ENCODE data around the gene TIMP3. TPM values are rescaled to one million over a fixed set of nuclear protein-coding genes. Genes with fewer than 3 reads are reported as not detected.

Gene TIMP3
- total RNA-seq, 2 experiments from 2014 or later = 0.08 to 0.14 TPM

DNA sequence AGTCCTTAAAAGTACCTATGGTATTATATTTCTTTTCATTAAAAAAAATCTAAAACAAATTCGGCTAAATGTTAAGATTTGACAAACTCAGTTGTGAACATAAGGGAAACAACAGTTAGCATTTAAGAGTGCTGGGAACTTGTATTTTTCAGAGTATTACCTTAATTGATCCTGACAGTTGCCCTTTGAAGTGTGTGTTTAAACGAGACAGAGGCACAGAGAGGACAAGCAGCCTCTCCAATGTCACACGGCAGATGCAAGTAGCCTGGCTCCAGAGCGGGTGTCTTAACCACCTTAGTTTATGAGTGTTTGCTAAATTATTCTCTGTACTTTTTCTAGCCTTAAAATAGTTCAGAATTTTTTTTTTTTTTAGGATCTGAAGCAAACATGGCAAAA is 80.9 kb downstream of the TIMP3 start:
- Mint-ChIP-seq H3K27me3 (no peaks in the 10 kb centered on the region), H3K27ac (peak overlapping the region; percentile 70), H3K36me3 (no peaks in the 10 kb centered on the region), H3K9me3 (no peaks in the 10 kb centered on the region), H3K4me3 (peak overlapping the region; percentile 25), H3K4me1 (peaks cover 10% of the 10 kb centered on the region)
- DNase-seq = no peak

- Mint-ChIP-seq H3K9me3 (no peaks in the 10 kb centered on the region), H3K4me1 (peaks cover 10% of the 10 kb centered on the region), H3K27me3 (no peaks in the 10 kb centered on the region), H3K27ac (no peak overlapping the region), H3K4me3 (no peak overlapping the region), H3K36me3 (no peaks in the 10 kb centered on the region)
- DNase-seq = no peak
Observed at GRCh38 chr22:32882774-32883530, 81.4 kb downstream of the TIMP3 start.

- H3K27ac Mint-ChIP-seq = no peak overlapping the region
- no peaks in the 10 kb centered on the region for H3K4me1 Mint-ChIP-seq
Observed at GRCh38 chr22:32887324-32887980, 85.9 kb downstream of the TIMP3 start.

GRCh38 chr22:32888976-32889375 is 87.5 kb downstream of the TIMP3 start:
- H3K27me3 Mint-ChIP-seq = no peaks in the 10 kb centered on the region
- no peak overlapping the region for H3K27ac Mint-ChIP-seq
- no peaks in the 10 kb centered on the region for H3K36me3 Mint-ChIP-seq
- H3K9me3 Mint-ChIP-seq = no peaks in the 10 kb centered on the region
- no peak overlapping the region for H3K4me3 Mint-ChIP-seq
- DNase-seq = no peak
- no peaks in the 10 kb centered on the region for H3K4me1 Mint-ChIP-seq

More at GRCh38 chr22:32887324-32887980, 85.9 kb downstream of the TIMP3 start:
- Mint-ChIP-seq H3K9me3 (no peaks in the 10 kb centered on the region), H3K36me3 (no peaks in the 10 kb centered on the region), H3K27me3 (no peaks in the 10 kb centered on the region), H3K4me3 (no peak overlapping the region)
- no peak for DNase-seq

- no peaks in the 10 kb centered on the region for H3K36me3 Mint-ChIP-seq
- H3K9me3 Mint-ChIP-seq = no peaks in the 10 kb centered on the region
- no peak overlapping the region for H3K27ac Mint-ChIP-seq
- no peak overlapping the region for H3K4me3 Mint-ChIP-seq
- no peaks in the 10 kb centered on the region for H3K4me1 Mint-ChIP-seq
- no peak for DNase-seq
- H3K27me3 Mint-ChIP-seq = no peaks in the 10 kb centered on the region
Observed at GRCh38 chr22:32896891-32897290, 95.4 kb downstream of the TIMP3 start.

DNA sequence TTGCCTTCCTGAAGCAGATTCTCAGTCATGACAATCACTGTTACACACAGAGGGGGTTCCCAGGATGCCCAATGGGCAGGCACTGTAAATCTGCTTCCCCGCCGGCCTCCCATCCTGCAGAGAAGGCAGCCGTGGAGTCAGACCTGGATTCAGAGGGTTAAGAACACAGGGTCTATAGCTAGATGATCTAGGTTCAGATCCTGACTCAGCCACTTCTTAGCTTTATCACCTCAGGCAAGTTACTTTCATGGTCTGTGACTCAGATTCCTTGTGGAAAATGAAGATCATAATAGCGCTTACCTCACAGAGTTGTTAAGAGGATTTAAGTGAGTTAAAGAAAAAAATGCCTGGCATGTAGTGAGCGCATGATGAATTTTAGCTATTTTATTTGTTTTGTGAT is 95.9 kb downstream of the TIMP3 start:
- Mint-ChIP-seq H3K4me3 (no peak overlapping the region), H3K36me3 (no peaks in the 10 kb centered on the region), H3K27me3 (no peaks in the 10 kb centered on the region), H3K9me3 (no peaks in the 10 kb centered on the region), H3K27ac (no peak overlapping the region), H3K4me1 (no peaks in the 10 kb centered on the region)
- DNase-seq = no peak

- Mint-ChIP-seq H3K9me3 (no peaks in the 10 kb centered on the region), H3K36me3 (no peaks in the 10 kb centered on the region), H3K27ac (no peak overlapping the region), H3K27me3 (no peaks in the 10 kb centered on the region), H3K4me3 (no peak overlapping the region), H3K4me1 (no peaks in the 10 kb centered on the region)
- DNase-seq = no peak
Observed at GRCh38 chr22:32900886-32901635, 99.6 kb downstream of the TIMP3 start.

DNA sequence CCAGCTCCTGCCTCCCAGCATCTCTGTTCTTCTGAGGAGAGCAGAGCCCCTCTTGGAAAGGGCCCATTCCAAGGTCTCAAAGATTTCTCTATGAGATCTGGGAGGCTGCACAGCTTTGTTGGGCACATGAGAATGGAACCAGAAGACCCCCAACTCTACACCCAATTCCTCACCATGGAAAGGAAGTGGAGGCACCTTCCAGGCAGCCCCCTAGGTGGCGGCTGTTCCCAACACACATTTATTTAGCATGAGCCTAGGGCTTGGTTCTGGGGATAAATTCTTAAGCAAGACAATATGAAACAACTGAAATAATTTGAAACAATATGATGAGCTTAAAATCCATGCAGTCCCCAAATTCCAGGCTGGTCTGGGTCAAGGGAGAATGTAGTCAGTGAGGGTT is 100.4 kb downstream of the TIMP3 start:
- Mint-ChIP-seq H3K4me1 (no peaks in the 10 kb centered on the region), H3K27me3 (no peaks in the 10 kb centered on the region), H3K27ac (no peak overlapping the region), H3K4me3 (no peak overlapping the region), H3K9me3 (no peaks in the 10 kb centered on the region), H3K36me3 (no peaks in the 10 kb centered on the region)
- no peak for DNase-seq

DNA sequence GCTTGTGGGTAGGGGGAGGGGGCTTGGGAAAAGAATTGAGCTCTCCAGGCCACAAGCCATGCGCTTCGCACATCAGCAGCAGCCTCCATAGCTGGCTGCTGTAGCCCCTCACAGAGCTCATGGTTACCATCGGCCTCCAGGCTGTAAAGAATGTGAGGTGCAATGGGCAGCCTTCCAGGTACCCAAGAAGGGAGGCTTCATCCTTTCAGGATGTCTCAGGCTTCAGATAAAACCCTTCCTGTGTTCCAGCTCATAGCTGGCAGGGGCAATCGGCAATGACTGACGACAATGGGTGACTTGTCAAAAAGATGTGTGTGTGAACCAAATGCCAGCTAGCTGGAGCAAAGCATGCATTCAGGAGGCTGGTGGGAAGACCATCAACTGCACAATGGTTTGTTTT is 102.0 kb downstream of the TIMP3 start:
- no peak overlapping the region for H3K4me3 Mint-ChIP-seq
- H3K4me1 Mint-ChIP-seq = no peaks in the 10 kb centered on the region
- no peak overlapping the region for H3K27ac Mint-ChIP-seq

DNA sequence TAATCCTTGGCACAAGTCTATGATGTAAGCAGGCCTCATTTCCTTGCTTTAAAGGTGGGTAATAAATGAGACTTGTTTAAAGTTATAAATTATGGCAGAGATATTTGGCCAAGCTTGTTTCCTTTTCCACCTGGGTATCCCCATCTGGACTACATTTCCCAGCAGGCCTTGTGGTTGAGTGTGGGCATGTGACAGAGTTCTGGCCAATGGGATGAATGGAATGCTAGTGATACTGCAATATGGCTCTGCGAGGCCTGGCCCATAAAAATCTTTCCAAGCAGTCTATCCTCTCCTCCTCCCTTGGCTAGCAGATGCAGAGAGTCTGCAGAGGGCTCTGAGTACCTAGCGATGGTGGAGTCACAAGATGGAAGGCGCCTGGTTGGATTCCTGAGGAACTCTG is 102.5 kb downstream of the TIMP3 start:
- H3K36me3 Mint-ChIP-seq = no peaks in the 10 kb centered on the region
- H3K4me3 Mint-ChIP-seq = no peak overlapping the region
- no peaks in the 10 kb centered on the region for H3K4me1 Mint-ChIP-seq
- H3K9me3 Mint-ChIP-seq = no peaks in the 10 kb centered on the region
- no peaks in the 10 kb centered on the region for H3K27me3 Mint-ChIP-seq
- no peak overlapping the region for H3K27ac Mint-ChIP-seq
- no peak for DNase-seq

More for the DNA sequence above, 102.0 kb downstream of the TIMP3 start:
- Mint-ChIP-seq H3K9me3 (no peaks in the 10 kb centered on the region), H3K36me3 (no peaks in the 10 kb centered on the region), H3K27me3 (no peaks in the 10 kb centered on the region)
- DNase-seq = no peak

- Mint-ChIP-seq H3K36me3 (no peaks in the 10 kb centered on the region), H3K4me3 (no peak overlapping the region), H3K4me1 (no peaks in the 10 kb centered on the region), H3K27ac (no peak overlapping the region), H3K27me3 (no peaks in the 10 kb centered on the region), H3K9me3 (no peaks in the 10 kb centered on the region)
- DNase-seq = no peak
Observed at GRCh38 chr22:32905400-32905799, 103.9 kb downstream of the TIMP3 start.

DNA sequence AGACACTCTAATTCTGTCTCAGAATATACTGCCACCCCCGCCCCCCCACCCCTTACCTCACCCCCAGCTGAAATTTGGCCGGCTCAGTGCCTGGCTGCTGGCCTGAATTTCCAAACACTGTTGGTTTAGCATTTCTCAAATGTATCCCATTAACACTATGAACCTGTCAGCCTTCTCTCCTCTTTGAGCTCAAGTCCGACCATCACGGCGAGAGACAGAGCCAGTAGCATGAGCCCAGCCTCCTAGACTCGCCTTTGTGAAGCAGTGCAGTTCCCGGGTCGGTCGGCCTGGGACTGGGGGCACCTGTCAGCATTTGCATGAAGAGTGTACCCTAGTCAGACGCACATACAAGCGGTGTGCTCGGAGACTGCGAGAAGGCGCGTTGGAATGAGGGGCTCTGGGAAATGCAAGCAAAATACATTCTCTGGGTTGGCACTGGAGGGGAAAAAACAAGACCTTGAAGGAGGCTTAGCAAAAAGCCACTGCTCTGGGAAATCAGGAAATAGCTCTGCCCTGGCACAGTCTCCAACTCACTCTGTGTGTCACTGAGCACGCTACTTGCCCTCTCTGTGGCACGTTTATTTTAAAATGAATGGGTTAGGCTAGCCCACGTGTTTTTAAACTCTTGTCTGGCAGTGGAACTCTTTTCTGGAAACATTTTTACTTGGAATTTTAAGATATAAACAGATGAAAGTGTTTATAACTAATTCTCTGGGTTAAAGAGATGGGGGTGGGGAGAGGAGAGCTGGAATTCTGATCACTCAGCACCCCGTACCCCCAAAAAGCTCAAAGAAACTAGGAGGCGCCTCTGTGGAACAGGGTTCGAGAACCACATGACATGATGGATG is 108.3 kb downstream of the TIMP3 start:
- no peaks in the 10 kb centered on the region for H3K27me3 Mint-ChIP-seq
- DNase-seq = no peak
- no peak overlapping the region for H3K27ac Mint-ChIP-seq
- H3K4me1 Mint-ChIP-seq = no peaks in the 10 kb centered on the region
- H3K36me3 Mint-ChIP-seq = no peaks in the 10 kb centered on the region
- no peak overlapping the region for H3K4me3 Mint-ChIP-seq
- no peaks in the 10 kb centered on the region for H3K9me3 Mint-ChIP-seq

DNA sequence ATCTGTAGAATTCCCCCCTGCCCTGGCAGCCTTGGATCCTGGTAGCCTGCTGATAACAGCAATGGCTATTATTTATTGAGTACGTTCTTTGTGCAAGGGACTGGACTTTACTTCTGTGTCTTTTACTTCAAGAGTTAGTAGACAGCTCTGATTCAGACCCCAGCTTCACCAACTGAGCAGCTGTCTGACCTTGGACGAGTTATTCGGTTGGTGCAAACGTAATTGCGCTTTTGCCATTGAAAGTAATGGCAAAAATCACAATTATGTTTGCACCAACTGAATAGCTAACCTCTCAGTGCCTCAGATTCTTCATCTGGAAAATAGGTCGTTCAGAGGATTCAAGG is 108.9 kb downstream of the TIMP3 start:
- H3K4me1 Mint-ChIP-seq = no peaks in the 10 kb centered on the region
- H3K27ac Mint-ChIP-seq = no peak overlapping the region
- H3K9me3 Mint-ChIP-seq = peaks cover 3% of the 10 kb centered on the region
- H3K4me3 Mint-ChIP-seq = no peak overlapping the region
- no peaks in the 10 kb centered on the region for H3K27me3 Mint-ChIP-seq
- H3K36me3 Mint-ChIP-seq = peaks cover 2% of the 10 kb centered on the region
- DNase-seq = no peak

GRCh38 chr22:32911503-32911902 is 110.0 kb downstream of the TIMP3 start:
- Mint-ChIP-seq H3K27ac (no peak overlapping the region), H3K9me3 (peaks cover 9% of the 10 kb centered on the region), H3K27me3 (no peaks in the 10 kb centered on the region), H3K36me3 (peaks cover 2% of the 10 kb centered on the region), H3K4me3 (no peak overlapping the region), H3K4me1 (no peaks in the 10 kb centered on the region)
- DNase-seq = no peak

Data from activated naive CD8-positive, alpha-beta T cell treated with anti-CD3 and anti-CD28 coated beads for 36 hours (primary cell).